ENCODE data around the gene SLC39A11.

Gene SLC39A11

GRCh38 chr17:72977771-72978417, 114.6 kb downstream of the SLC39A11 start:
- no peak overlapping the region for H3K4me3 ChIP-seq (ENCODE audit: low read length)

GRCh38 chr17:72976971-72977770, 115.3 kb downstream of the SLC39A11 start:
- TF ChIP-seq CTCF (conservative IDR thresholded peaks at IDR 0.05; ENCODE audit: low read length) = no peak
- no peak overlapping the region for H3K4me3 ChIP-seq (ENCODE audit: low read length)
- peak; percentile 88 for DNase-seq (ENCODE audit: low read depth)

More at GRCh38 chr17:72977771-72978417, 114.6 kb downstream of the SLC39A11 start:
- DNase-seq (ENCODE audit: low read depth) = no peak
- TF ChIP-seq CTCF (conservative IDR thresholded peaks at IDR 0.05; ENCODE audit: low read length) = no peak

- TF ChIP-seq CTCF (conservative IDR thresholded peaks at IDR 0.05; ENCODE audit: low read length) = no peak
Measured at GRCh38 chr17:72975509-72975908, 117.0 kb downstream of the SLC39A11 start.

GRCh38 chr17:72974605-72975232, 117.8 kb downstream of the SLC39A11 start:
- no peak for DNase-seq (ENCODE audit: low read depth)
- no peak for TF ChIP-seq CTCF (conservative IDR thresholded peaks at IDR 0.05; ENCODE audit: low read length)
- no peak overlapping the region for H3K4me3 ChIP-seq (ENCODE audit: low read length)

More at GRCh38 chr17:72975509-72975908, 117.0 kb downstream of the SLC39A11 start:
- no peak for DNase-seq (ENCODE audit: low read depth)
- H3K4me3 ChIP-seq (ENCODE audit: low read length) = no peak overlapping the region

- TF ChIP-seq CTCF (conservative IDR thresholded peaks at IDR 0.05; ENCODE audit: low read length) = no peak
- H3K4me3 ChIP-seq (ENCODE audit: low read length) = no peak overlapping the region
- no peak for DNase-seq (ENCODE audit: low read depth)
Measured at GRCh38 chr17:72972263-72972951, 120.1 kb downstream of the SLC39A11 start.

GRCh38 chr17:72971226-72971880, 121.1 kb downstream of the SLC39A11 start:
- no peak overlapping the region for H3K4me3 ChIP-seq (ENCODE audit: low read length)
- no peak for TF ChIP-seq CTCF (conservative IDR thresholded peaks at IDR 0.05; ENCODE audit: low read length)
- no peak for DNase-seq (ENCODE audit: low read depth)
